ENCODE results near the gene CCBE1.

CCBE1 gene

GRCh38 chr18:59509481-59510442, 187.5 kb downstream of the CCBE1 start:
- in situ Hi-C loops (cut with MboI; ENCODE audit: low sequenced_read_pairs), result no loop called here

DNA sequence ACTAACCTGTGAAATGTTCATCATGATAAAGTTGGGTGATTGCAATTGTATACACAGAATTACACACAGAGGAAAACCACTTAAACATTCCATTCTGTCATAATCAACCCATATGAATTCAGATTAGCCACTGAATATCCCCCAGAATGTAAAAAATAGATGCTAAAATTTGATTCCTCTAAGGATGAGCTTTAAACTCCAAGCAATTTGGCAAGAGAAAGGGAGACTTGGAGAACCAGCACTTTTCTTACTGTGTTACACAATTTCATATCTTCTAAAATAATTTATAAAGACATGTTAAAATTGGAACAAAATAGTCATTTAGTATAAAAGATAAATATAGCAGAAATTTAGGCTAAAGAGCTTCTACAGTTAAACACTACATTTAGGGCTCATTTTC, 191.9 kb downstream of the CCBE1 start:
- in situ Hi-C loops (cut with MboI; ENCODE audit: low sequenced_read_pairs), result no loop called here

GRCh38 chr18:59502274-59503175, 194.7 kb downstream of the CCBE1 start:
- in situ Hi-C loops (cut with MboI; ENCODE audit: low sequenced_read_pairs), result no loop called here

DNA sequence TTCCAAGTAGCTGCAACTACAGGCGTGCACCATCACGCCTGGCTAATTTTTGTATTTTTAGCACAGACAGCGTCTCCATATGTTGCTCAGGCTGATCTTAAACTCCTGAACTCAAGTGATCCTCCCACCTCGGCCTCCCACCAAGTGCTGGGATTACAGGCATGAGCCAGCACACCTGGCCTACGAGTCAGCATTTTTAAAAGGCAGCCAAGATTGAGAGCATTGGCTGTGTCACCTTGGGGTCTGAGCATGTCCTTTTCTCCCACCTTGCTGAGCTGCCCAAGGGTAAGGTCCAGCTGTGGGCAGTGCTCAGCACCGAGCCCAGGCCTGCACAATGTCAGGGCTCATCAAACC, 195.3 kb downstream of the CCBE1 start:
- in situ Hi-C loops (cut with MboI; ENCODE audit: low sequenced_read_pairs), result no loop called here

- in situ Hi-C loops (cut with MboI; ENCODE audit: low sequenced_read_pairs), result no loop called here
Measured at GRCh38 chr18:59500765-59501164, 196.5 kb downstream of the CCBE1 start.

GRCh38 chr18:59498506-59499086, 198.6 kb downstream of the CCBE1 start:
- in situ Hi-C loops (cut with MboI; ENCODE audit: low sequenced_read_pairs), result no loop called here

DNA sequence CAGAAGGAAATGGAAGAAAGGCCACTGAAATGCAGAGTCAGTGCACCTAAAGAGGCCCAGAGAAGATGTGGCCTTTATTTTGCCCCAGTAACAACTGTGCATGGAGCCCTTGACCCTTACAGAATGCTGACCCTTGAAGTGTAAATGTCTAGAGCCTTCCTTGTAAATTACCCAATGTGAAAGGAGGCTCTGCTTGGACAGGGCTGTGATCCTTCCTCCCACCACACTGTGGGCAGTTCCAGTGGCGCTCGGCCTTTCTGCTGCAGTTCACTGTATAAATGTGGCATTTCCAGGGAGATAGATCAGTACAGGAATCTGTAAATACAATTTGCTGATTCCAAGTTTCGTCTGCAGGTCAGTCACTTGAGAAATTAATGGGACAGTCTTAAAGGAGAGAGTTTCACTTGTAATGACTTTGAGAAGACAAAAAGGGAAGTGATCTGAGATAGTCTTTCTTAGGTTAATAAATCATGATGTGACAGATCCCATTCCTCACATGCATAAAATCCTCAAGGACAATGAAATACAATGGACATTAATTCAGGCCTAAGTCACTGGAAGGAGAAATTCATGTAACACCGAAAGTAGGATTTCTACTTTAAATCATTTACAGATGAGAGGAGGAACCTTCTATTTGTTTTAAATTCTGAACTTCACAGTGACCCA, 204.3 kb downstream of the CCBE1 start:
- in situ Hi-C loops (cut with MboI; ENCODE audit: low sequenced_read_pairs), result no loop called here

- in situ Hi-C loops (cut with MboI; ENCODE audit: low sequenced_read_pairs), result no loop called here
Measured at GRCh38 chr18:59488899-59489298, 208.3 kb downstream of the CCBE1 start.

DNA sequence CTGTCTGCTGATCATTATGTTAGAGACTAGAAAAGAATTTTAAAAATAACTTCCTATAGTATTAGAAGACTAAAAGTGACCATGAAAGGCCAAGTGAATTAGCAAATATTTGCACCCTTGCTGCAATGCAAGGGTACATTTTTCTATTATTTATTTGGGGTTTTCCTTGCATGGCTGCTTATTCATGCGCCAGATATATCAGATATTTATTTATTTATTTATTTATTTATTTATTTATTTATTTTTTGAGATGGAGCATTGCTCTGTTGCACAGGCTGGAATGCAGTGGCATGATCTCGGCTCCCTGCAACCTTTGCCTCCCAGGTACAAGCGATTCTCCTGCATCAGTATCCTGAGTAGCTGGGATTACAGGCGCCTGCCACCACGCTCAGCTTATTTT, 211.8 kb downstream of the CCBE1 start:
- in situ Hi-C loops (cut with MboI; ENCODE audit: low sequenced_read_pairs), result no loop called here

- in situ Hi-C loops (cut with MboI; ENCODE audit: low sequenced_read_pairs), result no loop called here
Measured at GRCh38 chr18:59484561-59485328, 212.5 kb downstream of the CCBE1 start.

DNA sequence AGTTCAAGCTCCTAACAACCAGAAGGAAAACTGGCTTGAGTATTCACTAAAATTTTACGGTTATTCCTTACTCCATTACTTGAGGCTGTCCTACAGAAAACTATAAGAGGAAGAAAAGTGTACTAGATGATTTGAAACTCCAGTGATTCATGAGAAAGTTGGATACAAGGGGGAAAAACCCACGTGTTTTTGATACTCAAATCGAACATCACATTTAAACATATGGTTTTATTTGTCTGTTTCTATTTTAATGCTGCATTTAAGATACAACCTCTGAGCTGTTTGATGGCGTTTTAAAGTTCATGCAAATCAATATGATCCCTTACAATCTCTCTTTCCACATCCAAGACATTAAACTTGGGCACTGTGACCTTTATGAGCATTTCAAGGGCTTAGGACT, 213.1 kb downstream of the CCBE1 start:
- in situ Hi-C loops (cut with MboI; ENCODE audit: low sequenced_read_pairs), result no loop called here

- in situ Hi-C loops (cut with MboI; ENCODE audit: low sequenced_read_pairs), result no loop called here
Measured at GRCh38 chr18:59481436-59481835, 215.8 kb downstream of the CCBE1 start.

DNA sequence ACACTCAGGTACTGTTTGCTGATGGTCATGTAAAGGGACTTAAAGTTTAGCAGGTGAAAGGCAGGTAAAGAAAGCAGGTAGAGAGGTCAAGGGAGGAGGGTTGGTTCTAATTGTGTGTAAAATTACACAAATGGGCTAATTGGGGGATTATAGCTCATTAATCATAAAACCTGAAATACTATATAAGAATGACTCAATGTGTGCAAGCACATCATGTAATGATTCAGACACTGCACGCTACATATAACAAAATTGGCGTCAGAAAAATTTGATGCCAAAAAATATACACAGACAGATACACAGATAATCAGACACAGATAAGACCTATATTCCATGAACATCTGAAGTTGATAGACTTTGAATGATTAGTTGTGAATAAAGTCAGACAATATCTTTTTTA, 217.4 kb downstream of the CCBE1 start:
- in situ Hi-C loops (cut with MboI; ENCODE audit: low sequenced_read_pairs), result no loop called here

GRCh38 chr18:59478591-59478990, 218.6 kb downstream of the CCBE1 start:
- in situ Hi-C loops (cut with MboI; ENCODE audit: low sequenced_read_pairs), result no loop called here

DNA sequence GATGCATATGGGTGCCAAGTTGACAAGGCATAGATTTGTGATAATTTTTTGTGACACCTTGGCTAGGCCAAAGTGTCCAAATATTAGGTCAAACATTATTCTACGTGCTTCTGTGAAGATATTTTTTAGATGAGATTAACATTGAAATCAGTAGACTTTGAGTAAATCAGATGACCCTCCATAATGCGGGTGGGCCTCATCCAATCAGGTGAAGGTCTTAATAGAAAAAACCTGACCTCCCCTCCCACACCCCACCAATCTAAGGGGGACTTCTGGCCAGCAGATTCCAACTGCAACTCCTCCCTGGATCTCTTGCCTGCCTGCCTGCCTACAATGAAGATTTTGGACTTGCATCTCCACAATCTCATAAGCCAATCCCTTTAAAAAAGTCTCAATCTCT, 219.4 kb downstream of the CCBE1 start:
- in situ Hi-C loops (cut with MboI; ENCODE audit: low sequenced_read_pairs), result no loop called here

- in situ Hi-C loops (cut with MboI; ENCODE audit: low sequenced_read_pairs), result no loop called here
Measured at GRCh38 chr18:59470561-59471121, 226.6 kb downstream of the CCBE1 start.

- in situ Hi-C loops (cut with MboI; ENCODE audit: low sequenced_read_pairs), result no loop called here
Measured at GRCh38 chr18:59469463-59470180, 227.6 kb downstream of the CCBE1 start.

- in situ Hi-C loops (cut with MboI; ENCODE audit: low sequenced_read_pairs), result no loop called here
Measured at GRCh38 chr18:59468821-59469220, 228.4 kb downstream of the CCBE1 start.

DNA sequence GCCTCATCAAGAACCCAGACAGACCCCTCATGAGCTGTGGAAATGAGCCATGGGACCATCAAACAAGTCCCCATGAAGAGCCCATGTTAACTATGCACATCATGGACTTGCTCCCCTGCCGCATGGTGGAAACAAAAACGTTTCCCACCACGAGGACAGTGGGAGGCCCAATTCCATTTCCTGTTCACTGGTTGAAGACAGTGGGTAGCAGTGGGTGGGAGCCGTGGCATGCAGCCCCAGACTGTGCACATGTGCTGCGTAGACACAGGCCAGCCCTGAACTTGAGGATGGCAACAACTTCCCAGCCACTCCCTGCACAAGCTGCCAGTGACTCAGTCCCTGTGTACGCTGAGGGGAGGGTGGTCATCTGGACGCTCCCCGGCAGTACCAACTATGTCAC, 229.7 kb downstream of the CCBE1 start:
- in situ Hi-C loops (cut with MboI; ENCODE audit: low sequenced_read_pairs), result no loop called here
